GM10847 (cell line): Measurements from ENCODE around the gene ACOT12.

Experiments
- POLR2A ChIP-seq: IDR thresholded peaks from 2 replicates; pipeline ENCODE4 v1.6.1; 2011; ENCODE audit not compliant: insufficient read length; ENCODE audit errors: extremely low read depth

Gene ACOT12

DNA sequence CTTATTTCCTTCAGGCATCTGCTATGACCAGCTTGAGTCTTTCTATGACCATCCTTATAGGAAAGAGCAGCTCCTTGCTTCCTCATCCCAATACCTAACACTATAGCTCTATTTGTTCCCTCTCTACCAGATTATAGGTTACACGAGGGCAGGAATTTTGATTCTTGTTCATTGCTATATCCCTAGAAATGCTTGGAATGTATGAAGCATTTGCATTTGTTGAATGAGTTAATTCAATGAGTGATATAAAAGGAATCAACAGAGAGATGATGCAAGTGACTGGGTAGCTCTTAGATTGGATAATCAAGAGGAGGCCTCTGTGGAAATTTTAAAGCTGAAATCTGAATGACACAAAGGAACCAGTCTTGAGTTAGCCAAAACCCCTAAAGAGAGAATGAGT is 78.6 kb downstream of the ACOT12 start:
- TF ChIP-seq POLR2A: no peak

DNA sequence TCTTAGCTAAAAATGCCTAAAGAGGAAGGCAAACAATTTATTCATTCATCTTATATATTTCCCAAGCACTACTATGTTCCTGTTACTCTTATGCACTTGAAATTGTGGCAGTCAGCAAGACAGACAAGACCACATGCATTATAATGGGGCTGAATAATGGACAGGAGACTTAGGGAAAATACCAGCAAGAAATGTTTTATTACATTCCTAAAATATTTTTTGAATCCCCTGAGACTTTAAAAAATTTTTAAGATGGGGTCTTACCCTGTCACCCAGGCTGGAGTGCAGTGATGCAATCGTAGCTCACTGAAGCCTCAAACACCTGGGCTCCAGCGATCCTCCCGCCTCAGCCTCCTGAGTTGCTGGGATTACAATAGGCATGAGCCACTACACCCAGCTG is 79.4 kb downstream of the ACOT12 start:
- no peak for TF ChIP-seq POLR2A

DNA sequence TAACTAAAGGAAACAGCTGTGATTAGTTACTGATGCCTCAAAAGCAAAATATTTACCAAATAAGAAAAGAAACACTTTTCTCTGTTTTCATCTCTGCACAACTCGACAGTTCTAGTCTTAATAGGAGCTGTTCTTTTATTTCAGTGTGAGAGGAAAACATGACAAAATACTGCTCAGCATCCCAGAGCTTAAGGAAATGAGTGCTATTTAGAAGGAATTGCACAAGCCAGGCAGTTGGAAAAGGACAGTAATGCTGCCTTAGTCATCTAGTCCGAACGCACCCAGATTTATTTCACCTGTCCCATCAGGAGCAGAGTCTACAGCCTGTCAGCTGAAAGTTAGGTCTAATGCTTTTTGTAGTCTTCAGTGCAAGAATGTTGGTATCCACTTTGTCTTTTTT is 80.2 kb downstream of the ACOT12 start:
- TF ChIP-seq POLR2A: no peak

DNA sequence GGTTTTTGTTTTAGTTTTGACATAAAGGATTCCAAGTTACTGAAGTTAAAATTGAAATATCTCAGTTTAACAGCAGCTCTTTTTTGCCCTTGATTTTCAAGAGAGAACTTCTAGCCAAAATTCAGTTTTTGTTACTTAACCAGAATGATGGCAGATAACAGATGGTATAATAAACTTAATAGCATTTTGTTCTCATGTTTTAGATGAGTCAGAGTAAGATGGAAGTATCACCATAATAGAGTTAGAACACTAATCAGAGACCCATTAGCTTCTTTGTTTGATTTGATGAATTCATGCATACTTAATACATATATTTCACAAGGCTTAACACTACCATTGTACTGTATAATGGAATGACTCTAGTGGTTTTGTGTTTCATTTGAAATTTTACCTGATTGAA is 80.7 kb downstream of the ACOT12 start:
- TF ChIP-seq POLR2A: no peak

DNA sequence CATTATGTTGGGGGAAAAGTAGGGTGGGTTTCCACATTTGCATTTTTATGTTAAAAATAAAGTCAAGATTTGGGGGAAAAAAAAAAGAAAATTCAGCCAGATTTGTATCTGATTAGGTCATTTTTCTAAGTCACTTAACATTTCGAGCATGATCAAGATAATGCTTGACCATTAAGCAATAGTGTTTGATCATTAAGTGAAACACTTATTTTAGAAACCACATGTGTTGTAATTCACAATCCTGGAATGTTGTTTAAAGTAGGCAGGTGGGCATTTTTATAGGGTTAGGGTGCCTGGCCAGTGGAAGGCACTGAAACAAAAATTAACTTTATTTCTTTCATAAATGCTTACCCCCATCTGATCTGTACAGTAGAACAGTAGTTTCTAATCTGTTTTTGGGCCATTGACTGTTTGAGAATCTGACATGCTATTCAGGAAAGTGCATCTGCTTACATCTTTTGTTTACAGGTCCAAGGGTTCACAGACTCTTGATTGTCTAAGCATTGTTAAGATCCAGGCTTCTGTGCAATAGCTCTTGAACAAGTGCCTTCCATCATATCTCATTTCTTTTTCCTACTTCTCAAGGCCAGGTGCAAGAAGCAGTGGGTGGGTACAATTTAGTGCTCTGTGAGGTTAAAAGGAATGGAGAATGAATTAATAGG is 83.4 kb downstream of the ACOT12 start:
- TF ChIP-seq POLR2A: no peak

- no peak for TF ChIP-seq POLR2A
These were observed 85.1 kb downstream of the ACOT12 start for GRCh38 chr5:81308836-81309235.

DNA sequence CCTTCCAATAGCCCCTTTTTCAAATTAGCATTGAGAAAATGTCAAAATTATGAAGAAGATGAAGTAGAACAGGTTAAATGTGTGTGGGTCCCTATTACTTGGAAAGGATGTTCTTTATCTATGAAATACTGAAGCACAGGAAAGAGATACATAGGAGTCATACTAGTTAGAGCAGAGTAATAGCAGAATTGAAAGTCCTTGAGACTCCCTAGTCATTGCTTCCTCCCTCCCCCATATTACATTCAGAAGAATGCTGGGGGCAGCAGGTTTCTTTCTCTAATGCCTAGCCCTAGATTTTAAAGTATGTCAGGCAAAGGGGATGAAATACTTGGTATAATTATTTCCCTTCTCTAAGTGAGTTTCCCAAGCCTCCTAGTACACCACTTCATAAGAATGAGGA is 88.1 kb downstream of the ACOT12 start:
- TF ChIP-seq POLR2A: no peak

GRCh38 chr5:81303563-81303962 is 90.4 kb downstream of the ACOT12 start:
- TF ChIP-seq POLR2A: no peak

DNA sequence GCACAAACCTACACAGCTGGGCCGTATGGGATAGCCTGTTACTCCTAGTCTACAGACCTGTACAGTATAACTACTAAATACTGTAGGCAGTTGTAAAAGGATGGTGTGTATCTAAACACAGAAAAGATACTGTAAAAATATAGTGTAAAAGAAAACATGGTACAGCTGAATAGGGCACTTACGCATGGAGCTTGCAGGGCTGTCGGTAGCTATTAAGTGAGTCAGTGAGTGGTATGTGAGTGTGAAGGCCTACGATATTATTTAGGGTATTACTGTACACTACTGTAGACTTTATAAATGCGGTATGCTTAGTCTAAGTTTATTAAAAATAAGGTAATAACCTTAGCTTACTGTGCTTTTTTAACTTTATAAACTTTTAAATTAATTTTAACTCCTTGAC is 91.3 kb downstream of the ACOT12 start:
- TF ChIP-seq POLR2A: no peak

DNA sequence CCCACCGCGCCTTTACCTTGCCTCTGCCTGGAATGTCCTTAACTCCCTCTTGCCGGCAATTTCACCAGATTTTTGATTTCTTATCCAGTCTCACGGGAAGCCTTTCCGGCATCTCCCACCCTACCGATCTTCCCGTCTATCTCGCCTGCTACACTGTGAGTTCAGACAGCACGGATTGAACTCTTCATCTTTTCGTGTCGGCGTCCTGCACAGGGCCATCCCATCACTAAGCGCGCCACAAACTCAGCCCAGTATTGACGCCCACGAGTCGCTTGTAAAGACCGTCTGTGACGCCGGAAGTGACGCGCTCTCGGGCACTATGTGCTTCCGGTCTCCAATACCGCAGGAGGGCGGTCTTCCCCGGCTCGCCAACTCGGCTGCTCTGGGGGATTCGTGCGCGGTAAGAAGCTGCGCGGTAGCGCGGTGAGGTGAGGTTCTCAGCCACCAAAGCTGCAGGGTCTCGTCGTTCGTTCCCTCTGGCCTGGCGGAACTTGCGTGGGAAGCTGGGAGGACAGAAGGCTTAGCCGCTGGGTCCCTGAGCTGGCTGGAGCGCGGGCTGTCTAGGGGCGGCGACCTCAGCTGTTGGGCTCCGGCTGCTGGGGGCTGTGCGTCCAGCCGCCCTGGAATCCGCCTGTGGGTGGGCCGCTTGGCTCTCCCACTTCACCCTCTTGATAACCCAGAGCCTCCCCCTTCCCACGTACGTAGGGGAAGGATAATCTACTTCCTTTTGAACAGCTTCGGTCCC is 92.5 kb downstream of the ACOT12 start, which contains the start of gene ZCCHC9:
Gene ZCCHC9 (plus strand): TSS at position 317 of the 745 bp plus-strand sequence. CDS start 3,171 bp downstream, outside the sequence.
- peak; percentile 95 for TF ChIP-seq POLR2A

DNA sequence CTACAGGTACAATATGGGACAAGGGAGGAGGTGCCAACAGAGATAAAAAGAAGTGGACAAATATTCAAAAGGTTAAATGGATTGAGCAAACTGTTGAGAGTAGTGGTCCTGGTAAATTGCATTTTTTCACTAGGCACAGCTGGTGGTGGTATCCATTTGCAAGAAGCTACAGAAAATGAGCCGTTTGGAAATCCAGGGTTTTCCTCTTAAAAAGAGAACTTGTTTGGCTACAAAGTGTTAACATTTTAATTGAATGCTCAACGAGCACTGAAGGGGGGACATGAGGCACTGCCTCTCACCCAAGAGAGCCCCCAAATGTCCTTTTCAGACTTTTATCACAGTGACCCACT is 93.0 kb downstream of the ACOT12 start:
- no peak for TF ChIP-seq POLR2A

DNA sequence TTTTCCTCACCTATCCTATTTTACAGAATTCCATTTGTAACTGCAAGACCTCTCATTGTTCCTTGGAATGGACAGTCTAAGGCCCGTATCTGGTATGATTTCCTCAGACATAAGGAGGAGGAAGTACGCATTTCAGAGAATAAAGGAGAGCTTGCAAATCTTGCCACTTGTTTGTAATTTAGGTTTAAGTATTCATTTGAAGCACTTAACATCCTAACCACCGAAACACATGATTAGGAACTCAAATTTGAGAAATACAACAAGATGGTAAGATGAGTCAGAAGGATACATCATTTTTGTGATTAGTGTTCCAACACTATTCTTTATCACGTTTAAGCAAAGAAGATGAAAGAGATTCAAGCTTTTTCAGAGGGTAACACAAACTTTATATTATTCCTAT is 96.4 kb downstream of the ACOT12 start:
- TF ChIP-seq POLR2A: no peak

DNA sequence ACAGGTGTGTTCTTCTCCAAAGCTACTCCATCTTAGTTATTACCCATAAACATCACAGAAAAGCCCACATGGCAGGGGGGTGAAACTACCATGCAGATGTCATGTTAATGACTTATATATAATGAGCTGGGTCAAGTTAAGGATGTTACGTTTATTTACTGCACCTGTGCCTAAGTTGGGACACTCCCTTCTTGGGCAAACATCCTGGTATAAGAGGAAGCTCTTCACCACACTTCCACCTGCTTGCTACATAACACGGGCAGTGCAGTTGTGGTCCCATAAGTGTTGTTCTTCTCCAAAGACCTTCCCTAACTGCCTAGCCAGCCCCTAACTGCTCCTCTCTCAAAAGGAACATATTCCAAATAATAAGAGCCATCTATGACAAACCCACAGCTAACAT is 101.8 kb downstream of the ACOT12 start:
- TF ChIP-seq POLR2A: no peak

DNA sequence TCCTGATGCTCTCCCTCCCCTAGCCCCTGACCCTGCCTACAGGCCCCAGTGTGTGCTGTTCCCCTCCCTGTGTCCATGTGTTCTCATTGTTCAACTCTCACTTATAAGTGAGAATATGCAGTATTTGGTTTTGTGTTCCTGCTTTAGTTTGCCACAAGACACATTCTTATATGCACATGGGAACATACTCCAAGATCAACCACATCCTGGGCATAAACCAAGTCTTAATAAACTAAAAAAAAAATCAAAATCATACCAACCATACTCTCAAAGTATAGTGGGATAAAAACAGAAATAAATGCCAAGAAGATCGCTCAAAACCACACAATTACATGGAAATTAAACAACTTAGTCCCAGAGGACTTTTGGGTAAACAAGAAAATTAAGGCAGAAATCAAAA is 103.8 kb downstream of the ACOT12 start:
- TF ChIP-seq POLR2A: no peak

GRCh38 chr5:81288021-81288433 is 105.9 kb downstream of the ACOT12 start:
- no peak for TF ChIP-seq POLR2A

DNA sequence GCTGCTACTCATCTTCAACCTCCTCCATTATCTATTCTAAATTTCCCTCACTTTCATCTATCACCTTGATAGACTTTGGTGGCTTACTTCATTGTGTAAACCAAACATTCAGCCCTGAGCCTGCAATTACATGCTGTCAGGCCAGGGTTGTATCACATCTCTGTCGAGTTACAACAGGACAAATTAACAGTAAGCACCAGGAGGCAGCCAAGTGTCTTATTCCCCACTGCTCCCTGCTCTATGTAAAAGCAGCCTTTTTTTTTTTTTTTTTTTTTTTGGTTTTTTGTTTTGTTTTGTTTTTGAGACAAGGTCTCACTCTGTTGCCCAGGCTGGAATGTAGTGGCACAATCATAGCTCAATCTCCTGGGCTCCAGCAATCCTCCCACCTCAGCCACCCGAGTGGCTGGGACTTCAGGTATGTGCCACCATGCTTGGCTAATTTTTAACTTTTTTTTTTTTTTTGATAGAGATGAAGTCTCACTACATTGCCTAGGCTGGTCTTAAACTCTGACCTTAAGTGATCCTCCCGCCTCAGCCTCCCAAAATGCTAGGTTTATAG is 107.8 kb downstream of the ACOT12 start:
- TF ChIP-seq POLR2A: no peak
